A549 (cell line): ENCODE results near the gene PKD1.

Experiments
- CTCF ChIP-seq: fragments of >200 bp; sonication (Bioruptor Twin); formaldehyde crosslinking; IDR thresholded peaks from 3 replicates; pipeline ENCODE4 v1.5.1; 2016
- EP300 ChIP-seq, 2 experiments: fragments of >200 bp; sonication (Bioruptor Twin); formaldehyde crosslinking; IDR thresholded peaks; 2 replicates in 1 of 2; 3 replicates in 1 of 2; pipeline ENCODE4 v1.6.1; 2016 to 2017
- KDM1A ChIP-seq: fragments of 200-600 bp; sonication (generic); IDR thresholded peaks from 2 replicates; pipeline ENCODE4 v1.6.1; 2016; ENCODE audit warnings: low read depth, mild to moderate bottlenecking
- MAFK ChIP-seq: fragments of 450-650 bp; IDR thresholded peaks from 2 replicates; pipeline ENCODE4 v1.6.1; 2014; ENCODE audit not compliant: partially characterized antibody
- PBX3 ChIP-seq: IDR thresholded peaks from 2 replicates; pipeline ENCODE4 v1.6.1; 2012
- POLR2A ChIP-seq: IDR thresholded peaks from 2 replicates; pipeline ENCODE4 v1.6.1; 2012; ENCODE audit warnings: mild to moderate bottlenecking, low read length
- RCOR1 ChIP-seq: fragments of 150-350 bp; IDR thresholded peaks from 2 replicates; pipeline ENCODE4 v1.6.1; 2014; ENCODE audit warnings: antibody characterized with exemption, low read length, low read depth
- REST ChIP-seq: fragments of 200-600 bp; sonication (generic); IDR thresholded peaks from 2 replicates; pipeline ENCODE4 v1.6.1; 2016; ENCODE audit warnings: antibody characterized with exemption, mild to moderate bottlenecking, moderate library complexity
- ZNF302 ChIP-seq: fragments of 250-450 bp; sonication (Bioruptor Pico); IDR thresholded peaks from 2 replicates; pipeline ENCODE4 v1.9.0; 2021; ENCODE audit warnings: inconsistent platforms, mild to moderate bottlenecking, moderate library complexity

GRCh38 chr16:2083409-2083808 is 52.3 kb downstream of the PKD1 start:
- TF ChIP-seq REST (no peak), POLR2A (no peak), CTCF (no peak), ZNF302 (no peak), RCOR1 (no peak), MAFK (no peak), EP300 (IDR thresholded peaks at IDR 0.05) (no peak), KDM1A (no peak), PBX3 (no peak)
